ENCODE measurements around the gene AMHR2.
"Not testable (repeated sequence)": the region's sequence is repeated elsewhere in the genome, so short reads cannot be mapped to it uniquely, and the experiment has no call there.

Gene AMHR2

DNA sequence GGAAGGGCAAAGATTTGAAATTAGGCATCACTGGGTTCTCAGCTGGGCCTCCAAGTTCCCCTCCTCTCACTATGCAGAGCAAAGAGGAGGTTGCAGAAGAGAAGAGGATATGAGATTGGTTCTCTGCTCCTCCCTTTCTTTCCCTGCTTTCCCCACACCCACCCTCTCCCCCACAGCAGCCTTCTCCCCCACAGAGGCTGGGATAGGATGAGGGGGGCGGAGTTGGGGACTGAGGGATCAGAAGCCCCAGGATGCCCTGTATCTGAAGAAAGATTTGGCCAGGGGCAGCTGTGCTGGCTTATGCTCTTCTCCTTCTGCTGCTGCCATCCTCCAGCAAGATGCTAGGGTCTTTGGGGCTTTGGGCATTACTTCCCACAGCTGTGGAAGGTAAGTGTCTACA lies at the start of gene AMHR2:
TSS of gene AMHR2 (plus strand) at position 259 of the 400 bp plus-strand sequence. CDS start at position 339, 80 bp downstream.
- no peak for DNase-seq

DNA sequence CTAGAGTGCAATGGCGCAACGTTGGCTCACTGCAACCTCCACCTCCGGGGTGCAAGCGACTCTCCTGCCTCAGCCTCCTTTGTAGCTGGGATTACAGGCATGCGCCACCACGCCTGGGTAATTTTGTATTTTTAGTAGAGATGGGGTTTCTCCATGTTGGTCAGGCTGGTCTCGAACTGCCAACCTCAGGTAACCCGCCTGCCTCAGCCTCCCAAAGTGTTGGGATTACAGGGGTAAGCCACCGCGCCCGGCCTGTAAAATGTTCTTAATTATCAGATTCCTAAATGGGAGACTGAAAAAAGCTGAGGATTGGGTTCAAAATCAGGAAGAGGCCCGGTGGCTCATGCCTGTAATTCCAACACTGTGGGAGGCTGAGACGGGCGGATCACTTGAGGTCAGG lies 49.4 kb upstream of the AMHR2 start:
- not testable (repeated sequence) for DNase-seq

DNA sequence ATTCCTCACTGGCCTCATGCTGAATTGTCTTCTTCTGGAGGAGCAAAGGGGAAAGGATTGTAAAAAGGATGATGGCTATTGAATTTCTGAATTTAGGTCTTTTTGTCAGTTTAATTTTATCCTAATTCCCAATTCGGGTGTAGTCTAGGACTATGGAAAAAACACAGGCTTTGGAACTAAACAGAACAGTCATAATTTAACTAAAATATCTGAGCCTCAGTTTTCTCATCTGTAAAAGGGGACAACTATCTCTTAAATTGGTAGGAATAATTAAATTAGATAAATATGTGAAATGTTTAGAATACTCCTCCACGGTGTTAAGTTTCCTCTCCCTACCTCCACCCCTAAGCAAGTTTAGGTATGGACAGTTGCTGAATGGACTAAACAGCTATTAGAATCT lies 46.9 kb upstream of the AMHR2 start:
- no peak for DNase-seq

DNA sequence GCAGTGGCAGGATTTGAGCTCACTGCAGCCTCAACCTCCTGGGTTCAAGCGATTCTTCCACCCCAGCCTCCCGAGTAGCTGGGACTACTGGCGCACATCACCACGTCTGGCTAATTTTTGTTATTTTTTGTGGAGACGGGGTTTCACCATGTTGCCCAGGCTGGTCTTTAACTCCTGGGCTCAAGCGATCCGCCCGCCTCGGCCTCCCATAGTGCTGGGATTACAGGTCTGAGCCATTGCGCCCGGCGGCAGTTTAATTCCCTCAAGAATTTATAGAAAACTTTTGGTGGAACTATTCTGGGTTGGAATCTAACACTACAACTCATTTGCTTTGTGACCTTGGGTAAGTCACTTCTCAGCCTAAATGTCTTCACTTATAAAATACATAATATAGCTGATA lies 45.4 kb upstream of the AMHR2 start:
- DNase-seq = no peak

DNA sequence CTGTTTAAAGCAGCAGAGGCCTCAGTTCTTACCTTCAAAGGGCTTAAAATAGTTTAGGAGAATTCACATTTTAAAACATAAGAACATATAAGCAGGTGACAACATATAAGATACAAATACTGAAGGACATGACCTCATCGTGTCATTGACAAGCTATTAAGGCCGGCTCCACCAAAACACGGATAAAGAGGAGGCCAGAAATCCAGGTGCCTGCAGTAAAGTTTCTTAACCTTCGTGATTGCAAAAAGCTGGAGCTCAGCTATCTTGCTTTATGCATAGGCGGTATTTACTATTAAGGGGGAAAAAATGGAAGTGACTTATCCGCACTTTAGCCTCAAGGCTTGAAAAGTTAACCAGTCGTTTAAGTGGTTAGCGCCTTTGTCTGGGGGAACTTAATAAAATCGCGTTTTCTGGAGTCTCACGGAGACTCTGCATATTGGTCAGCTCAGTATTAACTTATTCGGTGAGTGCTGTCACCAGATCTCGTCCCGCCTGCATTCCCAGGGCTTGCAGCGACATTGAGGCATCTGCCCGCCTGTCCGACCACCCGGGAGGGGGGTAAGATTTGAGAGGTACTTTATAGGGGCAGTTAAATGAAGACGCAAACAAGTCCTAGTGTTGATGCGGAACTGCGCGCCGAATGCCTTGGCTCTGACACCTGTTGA lies 44.8 kb upstream of the AMHR2 start:
- DNase-seq = no peak

DNA sequence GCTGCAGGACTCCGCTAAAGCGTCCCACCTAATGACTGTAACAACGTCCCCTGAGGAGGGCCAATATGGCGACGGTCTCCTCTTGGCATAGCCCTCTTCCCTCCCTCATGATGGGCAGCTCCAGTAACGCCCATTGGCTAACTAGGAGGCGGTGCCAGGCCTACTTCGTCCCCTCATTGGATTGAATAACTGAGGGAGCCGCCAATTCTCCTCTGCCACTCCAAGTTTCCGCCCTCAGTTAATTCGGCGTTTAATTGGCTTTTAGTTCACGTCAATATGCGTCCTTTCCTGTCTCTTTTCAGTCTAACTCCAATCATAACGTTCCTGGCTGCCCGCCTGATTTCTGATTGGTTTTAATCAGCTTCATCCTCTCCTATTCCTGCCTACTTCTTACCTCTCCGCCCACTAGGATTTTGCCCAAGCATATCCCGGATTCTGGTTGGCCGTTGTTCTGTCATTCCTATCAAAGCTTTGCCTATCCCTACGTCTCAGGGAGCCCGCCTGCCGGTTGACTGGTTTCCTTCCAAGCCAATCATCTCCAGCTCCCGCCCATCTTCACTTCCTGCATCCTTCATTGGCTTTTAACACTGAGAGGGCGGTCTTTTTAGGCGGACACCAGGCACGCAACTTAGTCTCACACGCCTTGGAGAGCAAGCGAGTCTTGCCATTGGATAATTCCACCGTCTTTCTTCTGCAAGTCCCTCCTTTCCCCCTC lies 44.1 kb upstream of the AMHR2 start:
- peak; percentile 87 for DNase-seq

DNA sequence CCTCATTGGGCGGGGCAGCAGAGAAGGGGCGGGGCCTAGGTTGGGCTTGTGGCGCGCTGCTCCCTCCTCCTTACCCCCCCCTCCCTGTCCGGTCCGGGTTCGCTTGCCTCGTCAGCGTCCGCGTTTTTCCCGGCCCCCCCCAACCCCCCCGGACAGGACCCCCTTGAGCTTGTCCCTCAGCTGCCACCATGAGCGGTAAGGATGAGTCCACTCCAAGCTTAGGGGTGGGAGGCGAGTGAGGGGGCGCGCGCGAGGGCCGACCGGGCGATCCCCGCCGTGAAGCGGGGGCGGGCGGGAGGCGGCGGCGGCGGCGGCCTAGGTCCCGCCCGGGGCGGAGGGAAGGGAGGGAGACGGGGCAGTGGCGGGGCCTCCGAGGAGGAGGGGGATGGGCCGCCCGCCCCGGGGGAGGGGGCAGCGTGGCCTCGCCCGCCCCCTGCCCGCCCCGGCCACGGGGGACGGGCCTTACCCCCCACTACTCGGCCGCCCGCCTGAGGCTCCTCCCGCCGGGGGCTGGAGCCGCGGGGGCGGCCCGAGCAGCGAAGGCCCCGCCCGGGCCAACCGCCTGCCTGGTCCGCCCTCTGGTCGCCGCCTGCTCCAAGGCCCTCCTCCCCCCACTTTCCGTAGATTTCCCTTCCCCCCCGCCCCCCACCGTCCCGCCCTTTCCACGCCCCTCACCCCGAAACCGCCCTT lies 43.4 kb upstream of the AMHR2 start, which contains the start of gene SP1:
TSS of gene SP1 (plus strand) at position 73 of the 690 bp plus-strand sequence. CDS start at position 189, 116 bp downstream.
- peak; percentile 99 for DNase-seq

DNA sequence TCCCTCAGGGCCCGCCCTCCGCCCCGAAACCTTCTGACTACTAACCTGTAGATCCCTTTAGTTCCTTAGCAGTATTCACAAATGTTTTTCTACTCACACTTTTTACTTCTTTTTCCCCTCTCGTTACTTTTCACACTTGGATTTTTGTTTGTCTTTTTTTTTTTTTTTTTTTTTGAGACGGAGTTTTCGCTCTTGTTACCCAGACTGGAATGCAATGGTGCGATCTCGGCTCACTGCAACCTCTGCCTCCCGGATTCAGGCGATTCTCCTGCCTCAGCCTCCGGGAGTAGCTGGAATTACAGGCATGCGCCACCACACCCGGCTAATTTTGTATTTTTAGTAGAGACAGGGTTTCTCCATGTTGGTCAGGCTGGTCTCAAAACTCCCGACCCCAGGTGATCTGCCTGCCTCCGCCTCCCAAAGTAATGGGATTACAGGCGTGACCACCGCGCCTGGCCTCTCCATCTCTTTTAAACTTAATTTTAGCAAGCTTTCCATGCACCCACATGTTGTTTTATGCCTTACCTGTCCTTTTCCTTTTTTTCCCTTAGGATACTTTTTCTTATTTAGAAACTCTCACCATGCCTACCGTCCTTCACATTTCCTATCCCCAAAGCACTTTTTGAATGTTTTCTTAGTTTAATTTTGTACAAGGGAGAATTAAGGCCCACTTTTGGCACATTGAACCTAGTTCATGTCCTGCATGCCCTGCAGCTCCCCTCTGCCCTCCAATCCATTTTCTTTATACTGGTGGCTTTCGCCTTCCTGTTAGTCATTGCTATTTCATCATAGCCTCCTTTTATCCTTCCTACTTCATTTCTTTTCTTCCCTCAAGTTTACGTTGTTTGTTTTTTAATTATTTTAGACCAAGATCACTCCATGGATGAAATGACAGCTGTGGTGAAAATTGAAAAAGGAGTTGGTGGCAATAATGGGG lies 42.6 kb upstream of the AMHR2 start:
- DNase-seq = no peak

DNA sequence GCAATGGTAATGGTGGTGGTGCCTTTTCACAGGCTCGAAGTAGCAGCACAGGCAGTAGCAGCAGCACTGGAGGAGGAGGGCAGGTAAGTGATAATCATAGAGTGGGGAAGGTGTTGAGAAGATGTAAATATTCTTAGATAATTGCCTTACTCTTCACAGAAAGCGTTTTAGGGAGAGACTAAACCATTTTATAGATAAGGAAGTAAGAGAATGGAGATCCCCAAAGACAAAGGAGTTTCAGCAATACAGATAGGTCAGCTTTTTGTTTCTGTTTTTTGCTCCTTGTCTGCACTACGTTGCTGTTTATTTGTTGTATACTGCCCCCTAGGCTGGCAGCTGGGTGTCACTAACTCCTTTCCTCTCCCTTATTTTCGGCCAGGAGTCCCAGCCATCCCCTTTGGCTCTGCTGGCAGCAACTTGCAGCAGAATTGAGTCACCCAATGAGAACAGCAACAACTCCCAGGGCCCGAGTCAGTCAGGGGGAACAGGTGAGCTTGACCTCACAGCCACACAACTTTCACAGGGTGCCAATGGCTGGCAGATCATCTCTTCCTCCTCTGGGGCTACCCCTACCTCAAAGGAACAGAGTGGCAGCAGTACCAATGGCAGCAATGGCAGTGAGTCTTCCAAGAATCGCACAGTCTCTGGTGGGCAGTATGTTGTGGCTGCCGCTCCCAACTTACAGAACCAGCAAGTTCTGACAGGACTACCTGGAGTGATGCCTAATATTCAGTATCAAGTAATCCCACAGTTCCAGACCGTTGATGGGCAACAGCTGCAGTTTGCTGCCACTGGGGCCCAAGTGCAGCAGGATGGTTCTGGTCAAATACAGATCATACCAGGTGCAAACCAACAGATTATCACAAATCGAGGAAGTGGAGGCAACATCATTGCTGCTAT lies 41.7 kb upstream of the AMHR2 start:
- DNase-seq = peak; percentile 36

DNA sequence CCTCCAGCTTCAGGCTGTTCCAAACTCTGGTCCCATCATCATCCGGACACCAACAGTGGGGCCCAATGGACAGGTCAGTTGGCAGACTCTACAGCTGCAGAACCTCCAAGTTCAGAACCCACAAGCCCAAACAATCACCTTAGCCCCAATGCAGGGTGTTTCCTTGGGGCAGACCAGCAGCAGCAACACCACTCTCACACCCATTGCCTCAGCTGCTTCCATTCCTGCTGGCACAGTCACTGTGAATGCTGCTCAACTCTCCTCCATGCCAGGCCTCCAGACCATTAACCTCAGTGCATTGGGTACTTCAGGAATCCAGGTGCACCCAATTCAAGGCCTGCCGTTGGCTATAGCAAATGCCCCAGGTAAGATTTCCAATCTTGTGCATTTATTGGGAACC lies 40.4 kb upstream of the AMHR2 start:
- no peak for DNase-seq

DNA sequence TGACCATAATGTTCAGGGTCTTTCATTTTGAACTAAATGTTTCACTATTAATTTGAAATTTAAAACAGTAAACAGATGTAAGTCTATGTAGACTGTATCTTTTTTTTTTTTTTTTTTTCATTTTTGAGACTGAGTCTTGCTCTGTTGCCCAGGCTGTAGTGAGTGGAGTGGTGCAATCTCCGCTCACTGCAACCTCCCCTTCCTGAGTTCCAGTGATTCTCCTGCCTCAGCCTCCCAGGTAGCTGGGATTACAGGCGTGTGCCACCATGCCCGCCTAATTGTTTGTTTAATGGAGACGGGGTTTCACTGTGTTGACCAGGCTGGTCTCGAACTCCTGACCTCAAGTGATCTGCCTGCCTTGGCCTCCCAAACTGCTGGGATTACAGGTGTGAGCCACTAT lies 37.3 kb upstream of the AMHR2 start:
- not testable (repeated sequence) for DNase-seq

DNA sequence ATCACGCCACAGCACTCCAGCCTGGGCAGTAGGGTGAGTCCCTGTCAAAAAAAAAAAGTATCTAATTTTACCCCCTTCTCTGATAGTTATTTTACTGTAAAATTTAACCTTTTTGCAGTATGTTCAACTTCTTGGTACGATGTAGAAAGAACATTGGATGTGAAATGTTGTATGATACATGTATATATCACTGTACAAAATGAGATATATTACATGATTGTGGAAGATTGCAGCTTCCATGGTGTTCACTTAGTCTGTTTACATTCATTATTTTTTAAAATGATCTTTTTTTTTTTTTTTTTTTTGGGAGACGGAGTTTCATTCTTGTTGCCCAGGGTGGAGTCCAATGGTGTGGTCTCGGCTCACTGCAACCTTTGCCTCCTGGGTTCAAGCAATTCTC lies 34.7 kb upstream of the AMHR2 start:
- no peak for DNase-seq

DNA sequence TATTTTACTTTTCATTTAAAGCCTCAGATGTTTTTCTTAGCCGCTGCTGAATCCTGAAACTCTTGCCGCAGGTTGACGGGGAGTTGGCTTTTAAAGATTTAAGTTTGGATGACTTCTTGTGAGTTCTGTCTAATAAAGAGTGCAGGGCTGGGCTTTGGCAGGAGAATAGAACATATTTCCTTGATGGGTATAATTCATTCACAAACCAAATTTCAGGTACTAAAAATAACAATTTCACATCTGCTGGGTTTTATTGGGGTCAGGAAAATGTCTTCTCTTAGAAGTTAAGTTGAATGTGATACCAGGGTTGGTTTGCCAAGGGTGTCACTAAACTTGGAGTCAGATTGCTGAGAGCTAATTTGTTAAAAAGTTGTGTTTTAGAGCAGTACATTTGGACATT lies 34.0 kb upstream of the AMHR2 start:
- no peak for DNase-seq

DNA sequence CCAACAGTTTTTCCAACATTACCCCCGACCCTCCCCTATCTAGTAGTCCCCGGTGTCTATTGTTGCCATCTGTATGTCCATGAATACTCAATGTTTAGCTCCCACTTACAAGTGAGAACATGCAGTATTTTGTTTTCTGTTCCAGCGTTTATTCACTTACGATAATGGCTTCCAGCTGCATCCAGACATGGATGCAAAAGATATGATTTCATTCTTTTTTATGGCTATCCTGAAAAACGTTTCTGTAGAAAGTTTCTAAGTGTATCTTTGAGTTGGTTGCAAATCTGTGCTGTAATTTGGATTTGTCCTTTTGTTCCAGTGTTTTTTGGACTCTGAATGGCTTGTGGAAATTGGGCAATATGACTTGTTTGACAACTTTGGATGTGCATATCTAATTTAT lies 31.9 kb upstream of the AMHR2 start:
- no peak for DNase-seq

DNA sequence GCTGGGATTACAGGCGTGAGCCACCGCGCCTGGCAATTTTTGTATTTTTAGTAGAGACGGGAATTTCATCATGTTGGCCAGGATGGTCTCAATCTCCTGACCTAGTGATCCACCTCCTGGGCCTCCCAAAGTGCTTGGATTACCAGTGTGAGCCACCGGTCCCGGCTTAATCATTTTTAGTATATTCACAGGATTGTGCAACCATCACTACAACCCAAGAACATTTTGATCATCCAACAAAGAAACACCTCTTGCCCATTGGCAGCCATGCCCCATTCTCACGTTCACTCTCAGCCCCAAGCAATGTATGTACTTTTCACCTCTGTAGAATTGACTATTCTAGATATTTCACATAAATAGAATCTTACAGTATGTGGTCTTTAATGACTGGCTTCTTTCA lies 23.8 kb upstream of the AMHR2 start:
- DNase-seq = no peak

DNA sequence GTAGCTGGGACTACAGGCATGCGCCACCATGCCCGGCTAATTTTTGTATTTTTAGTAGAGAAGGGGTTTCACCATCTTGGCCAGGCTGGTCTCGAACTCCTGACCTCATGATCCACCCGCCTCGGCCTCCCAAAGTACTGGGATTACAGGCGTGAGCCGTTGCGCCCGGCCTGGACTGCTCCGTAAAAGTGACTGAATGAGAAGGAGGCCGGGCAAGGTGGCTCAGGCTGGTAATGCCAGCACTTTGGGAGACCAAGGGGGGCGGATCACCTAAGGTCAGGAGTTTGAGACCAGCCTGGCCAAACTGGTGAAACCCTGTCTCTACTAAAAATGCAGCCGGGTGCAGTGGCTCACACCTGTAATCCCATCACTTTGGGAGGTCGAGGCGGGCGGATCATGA lies 21.3 kb upstream of the AMHR2 start:
- DNase-seq = not testable (repeated sequence)

DNA sequence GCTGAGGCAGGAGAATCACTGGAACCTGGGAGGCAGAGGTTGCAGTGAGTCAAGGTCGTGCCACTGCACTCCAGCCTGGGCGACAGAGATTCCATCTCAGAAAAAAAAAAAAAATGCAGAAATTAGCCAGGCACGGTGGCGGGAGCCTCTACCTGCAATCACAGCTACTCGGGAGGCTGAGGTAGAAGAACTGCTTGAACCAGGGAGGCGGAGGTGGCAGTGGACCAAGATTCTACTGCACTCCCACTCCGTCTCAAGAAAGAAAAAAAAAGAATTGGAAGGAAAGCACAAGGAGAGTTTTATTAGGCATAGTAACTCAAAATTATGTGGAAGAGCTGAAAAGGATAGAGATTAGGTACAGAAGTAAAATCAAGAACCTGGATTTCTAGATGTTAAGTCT lies 20.8 kb upstream of the AMHR2 start:
- no peak for DNase-seq

DNA sequence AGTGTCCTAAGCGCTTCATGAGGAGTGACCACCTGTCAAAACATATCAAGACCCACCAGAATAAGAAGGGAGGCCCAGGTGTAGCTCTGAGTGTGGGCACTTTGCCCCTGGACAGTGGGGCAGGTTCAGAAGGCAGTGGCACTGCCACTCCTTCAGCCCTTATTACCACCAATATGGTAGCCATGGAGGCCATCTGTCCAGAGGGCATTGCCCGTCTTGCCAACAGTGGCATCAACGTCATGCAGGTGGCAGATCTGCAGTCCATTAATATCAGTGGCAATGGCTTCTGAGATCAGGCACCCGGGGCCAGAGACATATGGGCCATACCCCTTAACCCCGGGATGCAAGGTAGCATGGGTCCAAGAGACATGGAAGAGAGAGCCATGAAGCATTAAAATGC lies 12.7 kb upstream of the AMHR2 start:
- DNase-seq = no peak

DNA sequence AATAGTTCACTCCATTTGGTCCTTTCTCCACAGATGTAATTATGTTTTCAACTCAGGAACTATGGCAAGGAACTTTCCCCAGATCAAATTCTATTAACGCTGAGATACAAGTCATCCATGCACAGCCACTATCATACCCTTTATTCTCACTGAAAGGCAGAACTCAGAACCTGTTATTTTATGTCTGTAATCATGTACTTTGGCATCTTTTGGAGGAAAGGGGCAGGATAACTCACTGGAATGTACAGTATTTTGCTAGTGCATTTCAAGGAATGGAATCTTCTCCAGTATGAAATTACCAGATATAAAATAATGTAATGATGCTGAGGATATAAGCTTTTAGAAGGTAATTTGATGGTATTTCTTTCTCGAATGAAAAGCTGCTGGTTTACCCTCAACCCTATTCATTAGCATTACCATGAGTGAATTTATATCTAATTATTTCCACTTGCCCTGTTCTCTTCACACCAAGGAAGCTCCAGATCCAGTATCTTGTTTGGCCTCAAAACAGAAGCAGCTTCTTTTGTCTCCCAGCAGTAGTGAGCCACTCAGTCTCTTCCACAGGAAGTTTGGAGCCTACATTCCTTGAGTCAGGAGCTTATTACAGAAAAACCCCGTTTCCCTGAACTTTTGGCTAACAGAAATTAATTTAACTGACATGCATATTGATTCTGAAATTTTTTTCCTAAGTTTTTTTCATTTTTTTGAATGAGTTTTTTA lies 10.0 kb upstream of the AMHR2 start:
- DNase-seq = no peak

DNA sequence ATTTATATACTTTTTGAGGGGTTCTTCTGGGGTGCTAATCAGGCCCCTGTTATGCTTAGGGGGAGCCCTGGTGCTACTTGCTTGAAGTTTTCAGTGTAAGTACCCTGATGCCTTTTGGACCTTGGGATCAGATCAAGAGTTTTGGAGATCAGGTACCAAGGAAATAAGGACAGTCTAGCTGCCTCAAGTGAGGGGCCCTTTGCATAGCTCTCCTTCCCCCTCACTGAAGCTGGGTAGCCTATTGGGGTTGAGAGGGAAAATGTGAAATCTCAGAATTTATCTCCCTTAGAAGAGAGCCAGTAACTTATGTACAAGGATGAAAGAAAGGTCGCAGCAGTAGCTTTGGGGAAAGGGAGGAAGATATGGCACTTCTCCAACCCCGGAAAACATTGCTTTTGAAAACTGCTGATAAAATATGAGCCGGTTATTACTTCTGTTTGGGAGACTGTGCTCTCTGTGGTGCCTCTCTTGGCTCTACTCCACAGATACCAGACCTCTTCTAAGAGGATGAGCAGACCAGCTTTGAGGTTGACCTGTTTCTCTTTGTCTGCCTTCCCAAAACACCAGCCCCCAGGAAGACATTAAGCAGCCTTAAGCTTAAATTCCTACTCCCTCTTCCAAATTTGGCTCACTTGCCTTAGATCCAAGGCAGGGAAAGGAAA lies 8.8 kb upstream of the AMHR2 start:
- DNase-seq = no peak

Data from activated CD4-positive, alpha-beta T cell treated with anti-CD3 and anti-CD28 coated beads, Interleukin-2, amount 50 U/mL, for 1 hour (primary cell).